Thyroid gland (tissue), 4 donors: Measurements from ENCODE around the gene SNRPA. TPM values are rescaled to one million over a fixed set of nuclear protein-coding genes. Genes with fewer than 3 reads are reported as not detected.

Source experiments
- DNase-seq, 2 donors: peaks; one replicate each; pipeline ENCODE4 v3.0.0-alpha.2; 2019
- H3K27ac ChIP-seq, 3 donors: fragments of 200-600 bp; sonication (generic); 1 replicate in 2 of 3; 2 replicates in 1 of 3; pipeline ENCODE4 v1.5.1; 2016 to 2019; ENCODE audit warnings: mild to moderate bottlenecking in 1 of 3, moderate library complexity in 1 of 3
- H3K27me3 ChIP-seq: fragments of 200-600 bp; sonication (generic); one replicate; pipeline ENCODE4 v1.5.1; 2019
- H3K36me3 ChIP-seq, 2 donors: fragments of 200-600 bp; sonication (generic); one replicate each; pipeline ENCODE4 v1.5.1; 2016 to 2019
- H3K4me1 ChIP-seq, 2 donors: fragments of 200-600 bp; sonication (generic); one replicate each; pipeline ENCODE4 v1.5.1; 2017 to 2019
- H3K4me3 ChIP-seq, 3 donors: fragments of 200-600 bp; sonication (generic); replicated peaks in 1 of 3; 1 replicate in 2 of 3; 2 replicates in 1 of 3; pipeline ENCODE4 v1.5.1; 2016; ENCODE audit warnings: mild to moderate bottlenecking in 1 of 3
- H3K9me3 ChIP-seq: fragments of 200-600 bp; sonication (generic); one replicate; pipeline ENCODE4 v1.5.1; 2017
- CTCF ChIP-seq, 6 experiments: fragments of 200-600 bp in 3 of 6; fragments of 450-650 bp in 3 of 6; sonication (generic) in 3 of 6; IDR thresholded peaks; one replicate each; pipeline ENCODE4 v1.5.1; 2016 to 2019; ENCODE audit warnings: antibody characterized with exemption in 6 of 6, mild to moderate bottlenecking in 2 of 6, inconsistent platforms in 1 of 6, moderate library complexity in 1 of 6
- POLR2A ChIP-seq, 2 donors: fragments of 450-650 bp; IDR thresholded peaks; one replicate each; pipeline ENCODE4 v1.6.1; 2017; ENCODE audit warnings: antibody characterized with exemption in 2 of 2, mild to moderate bottlenecking in 2 of 2, moderate library complexity in 1 of 2
- WGBS, 2 donors: methylation state at CpG; one replicate each; pipeline ENCODE4 v1.1.5; 2017; 5-methylcytosine and 5-hydroxymethylcytosine counted together
- intact Hi-C: fragments of 100-400 bp; cut with DNase I; formaldehyde crosslinking; loops from one replicate; pipeline ENCODE4 v1.15.1; 2023
- total RNA-seq, 4 donors: library from RNA; depleted of rRNA; stranded (reverse); fragments of >200 nt; gene quantifications; one replicate each; pipeline ENCODE4 v1.2.3, GENCODE V29; 2016

The SNRPA gene
- total RNA-seq, 4 donors from 2014 or later, result 38.2 to 80.5 (median 55.1) TPM

GRCh38 chr19:40713939-40714338 lies 37.1 kb upstream of the SNRPA start:
- H3K4me3 ChIP-seq, result no peak overlapping the region
- DNase-seq, result no peak
- H3K27ac ChIP-seq, result peak overlapping the region in 2 of 3 donors; percentile 91 to 93
- H3K36me3 ChIP-seq, result peaks cover 0 to 7% of the 10 kb centered on the region in 2 donors
- H3K4me1 ChIP-seq, result peaks cover 14 to 33% of the 10 kb centered on the region in 2 donors
- no peaks in the 10 kb centered on the region for H3K27me3 ChIP-seq
- H3K9me3 ChIP-seq, result no peaks in the 10 kb centered on the region
- 83 to 84% methylated on average over 11 of the region's 11 CpGs for whole genome bisulfite sequencing, 2 donors
- intact Hi-C loops, result no loop called here
- TF ChIP-seq CTCF (IDR thresholded peaks at IDR 0.05) (no peak), POLR2A (IDR thresholded peaks at IDR 0.05) (no peak)

- intact Hi-C loops, result no loop called here
- Histone ChIP-seq H3K27ac (peak overlapping the region; percentile 91 to 98 (median 93)), H3K4me3 (peak overlapping the region in 2 of 3 donors; percentile 36 to 50), H3K27me3 (no peaks in the 10 kb centered on the region), H3K9me3 (no peaks in the 10 kb centered on the region), H3K4me1 (peaks cover 18 to 40% of the 10 kb centered on the region in 2 donors), H3K36me3 (peaks cover 0 to 1% of the 10 kb centered on the region in 2 donors)
- 2 to 4% methylated on average over 27 to 29 of the region's 31 CpGs for WGBS, 2 donors
- peak; percentile 94 to 95 for DNase-seq
- TF ChIP-seq POLR2A (IDR thresholded peaks at IDR 0.05) (no peak), CTCF (IDR thresholded peaks at IDR 0.05) (no peak)
These were observed 36.3 kb upstream of the SNRPA start for GRCh38 chr19:40714441-40715299.

- Histone ChIP-seq H3K9me3 (no peaks in the 10 kb centered on the region), H3K4me1 (peaks cover 32 to 54% of the 10 kb centered on the region in 2 donors)
- intact Hi-C loops, result no loop called here
These were observed 34.9 kb upstream of the SNRPA start for GRCh38 chr19:40716031-40716481.

GRCh38 chr19:40716482-40717324 lies 34.3 kb upstream of the SNRPA start, which contains the start of the genes COQ8B and ITPKC:
Gene COQ8B (minus strand): TSS chr19:40716886. CDS start chr19:40714632, 2,254 bp downstream.
Gene ITPKC (plus strand): TSS chr19:40717112. CDS start chr19:40717136, 24 bp downstream.
- Histone ChIP-seq H3K9me3 (no peaks in the 10 kb centered on the region), H3K27me3 (no peaks in the 10 kb centered on the region), H3K27ac (peak within 1 kb of the TSS; percentile 91 to 98 (median 93)), H3K4me3 (peak within 1 kb of the TSS; percentile 69 to 75 (median 74)), H3K4me1 (peaks cover 38 to 60% of the 10 kb centered on the region in 2 donors), H3K36me3 (no peaks in the 10 kb centered on the region)
- 0 to 2% methylated on average over 22 to 51 of the region's 76 CpGs for WGBS, 2 donors
- peak; percentile 100 for DNase-seq
- TF ChIP-seq CTCF (IDR thresholded peaks at IDR 0.05) (peak in 4 of 6 experiments; percentile 13 to 48 (median 30)), POLR2A (IDR thresholded peaks at IDR 0.05) (peak in 1 of 2 donors; percentile 80)
- intact Hi-C loops, result no loop called here

More at GRCh38 chr19:40716031-40716481, 34.9 kb upstream of the SNRPA start:
- 7 to 9% methylated on average over 8 of the region's 8 CpGs for WGBS, 2 donors
- Histone ChIP-seq H3K4me3 (peak overlapping the region; percentile 66 to 75 (median 69)), H3K27me3 (no peaks in the 10 kb centered on the region), H3K36me3 (no peaks in the 10 kb centered on the region), H3K27ac (peak overlapping the region; percentile 91 to 98 (median 93))
- peak in 1 of 2 donors; percentile 57 for DNase-seq
- TF ChIP-seq POLR2A (IDR thresholded peaks at IDR 0.05) (no peak), CTCF (IDR thresholded peaks at IDR 0.05) (no peak)
